ENCODE data around the gene ALX4. TPM values are rescaled to one million over a fixed set of nuclear protein-coding genes. Genes with fewer than 3 reads are reported as not detected.
A peak's percentile ranks its signal among the peaks of the same experiment; 100 is the strongest.

ALX4 gene
- total and polyA plus RNA-seq, 9 of the 15 experiments (the other 6 are each of a cell fraction or from before 2014, with no cell fraction given): 0.07 to 1.2 (median 0.33) TPM

DNA sequence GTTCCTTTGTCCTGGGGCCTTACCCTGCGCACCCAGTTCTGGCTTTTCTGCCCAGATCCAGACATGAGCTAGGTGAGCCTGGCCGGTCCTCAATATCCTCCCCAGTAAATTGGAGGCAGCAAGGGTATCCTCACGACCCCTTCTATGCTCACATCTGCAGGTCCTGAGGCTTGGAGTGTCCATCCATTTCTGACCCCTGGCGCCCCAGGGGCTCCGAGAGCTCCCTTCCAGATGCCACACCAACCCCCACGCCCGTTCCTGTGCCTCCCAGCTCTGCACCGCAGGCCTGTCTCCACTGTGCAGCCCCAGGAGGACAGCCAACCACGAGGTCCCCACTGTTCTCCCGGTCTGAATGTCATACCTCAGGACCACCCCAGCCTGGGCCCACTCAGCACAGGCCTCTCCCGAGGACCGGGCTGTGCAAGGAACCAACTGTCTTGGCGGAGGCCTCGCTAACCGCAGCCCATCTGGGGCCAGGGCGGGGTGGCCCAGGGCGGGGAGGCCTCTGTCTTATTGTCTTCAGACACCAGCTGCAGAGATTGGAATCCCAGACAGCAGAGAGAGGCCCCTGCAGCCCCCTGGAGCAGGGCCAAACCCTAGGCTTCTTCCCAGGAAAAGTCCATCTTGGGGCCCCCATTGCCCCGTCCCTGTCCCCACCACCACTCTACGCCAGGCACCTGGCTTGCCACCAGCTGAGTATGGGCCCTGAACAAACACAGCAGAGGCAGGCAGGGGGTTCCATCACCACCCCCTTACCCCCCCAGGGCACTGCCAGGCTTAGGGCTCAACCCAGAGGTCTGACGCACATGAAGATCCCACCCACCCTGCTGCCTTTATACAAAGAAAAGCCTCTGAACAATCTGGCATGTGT lies 39.3 kb downstream of the ALX4 start (continued):
- TF ChIP-seq, protein P1, sequence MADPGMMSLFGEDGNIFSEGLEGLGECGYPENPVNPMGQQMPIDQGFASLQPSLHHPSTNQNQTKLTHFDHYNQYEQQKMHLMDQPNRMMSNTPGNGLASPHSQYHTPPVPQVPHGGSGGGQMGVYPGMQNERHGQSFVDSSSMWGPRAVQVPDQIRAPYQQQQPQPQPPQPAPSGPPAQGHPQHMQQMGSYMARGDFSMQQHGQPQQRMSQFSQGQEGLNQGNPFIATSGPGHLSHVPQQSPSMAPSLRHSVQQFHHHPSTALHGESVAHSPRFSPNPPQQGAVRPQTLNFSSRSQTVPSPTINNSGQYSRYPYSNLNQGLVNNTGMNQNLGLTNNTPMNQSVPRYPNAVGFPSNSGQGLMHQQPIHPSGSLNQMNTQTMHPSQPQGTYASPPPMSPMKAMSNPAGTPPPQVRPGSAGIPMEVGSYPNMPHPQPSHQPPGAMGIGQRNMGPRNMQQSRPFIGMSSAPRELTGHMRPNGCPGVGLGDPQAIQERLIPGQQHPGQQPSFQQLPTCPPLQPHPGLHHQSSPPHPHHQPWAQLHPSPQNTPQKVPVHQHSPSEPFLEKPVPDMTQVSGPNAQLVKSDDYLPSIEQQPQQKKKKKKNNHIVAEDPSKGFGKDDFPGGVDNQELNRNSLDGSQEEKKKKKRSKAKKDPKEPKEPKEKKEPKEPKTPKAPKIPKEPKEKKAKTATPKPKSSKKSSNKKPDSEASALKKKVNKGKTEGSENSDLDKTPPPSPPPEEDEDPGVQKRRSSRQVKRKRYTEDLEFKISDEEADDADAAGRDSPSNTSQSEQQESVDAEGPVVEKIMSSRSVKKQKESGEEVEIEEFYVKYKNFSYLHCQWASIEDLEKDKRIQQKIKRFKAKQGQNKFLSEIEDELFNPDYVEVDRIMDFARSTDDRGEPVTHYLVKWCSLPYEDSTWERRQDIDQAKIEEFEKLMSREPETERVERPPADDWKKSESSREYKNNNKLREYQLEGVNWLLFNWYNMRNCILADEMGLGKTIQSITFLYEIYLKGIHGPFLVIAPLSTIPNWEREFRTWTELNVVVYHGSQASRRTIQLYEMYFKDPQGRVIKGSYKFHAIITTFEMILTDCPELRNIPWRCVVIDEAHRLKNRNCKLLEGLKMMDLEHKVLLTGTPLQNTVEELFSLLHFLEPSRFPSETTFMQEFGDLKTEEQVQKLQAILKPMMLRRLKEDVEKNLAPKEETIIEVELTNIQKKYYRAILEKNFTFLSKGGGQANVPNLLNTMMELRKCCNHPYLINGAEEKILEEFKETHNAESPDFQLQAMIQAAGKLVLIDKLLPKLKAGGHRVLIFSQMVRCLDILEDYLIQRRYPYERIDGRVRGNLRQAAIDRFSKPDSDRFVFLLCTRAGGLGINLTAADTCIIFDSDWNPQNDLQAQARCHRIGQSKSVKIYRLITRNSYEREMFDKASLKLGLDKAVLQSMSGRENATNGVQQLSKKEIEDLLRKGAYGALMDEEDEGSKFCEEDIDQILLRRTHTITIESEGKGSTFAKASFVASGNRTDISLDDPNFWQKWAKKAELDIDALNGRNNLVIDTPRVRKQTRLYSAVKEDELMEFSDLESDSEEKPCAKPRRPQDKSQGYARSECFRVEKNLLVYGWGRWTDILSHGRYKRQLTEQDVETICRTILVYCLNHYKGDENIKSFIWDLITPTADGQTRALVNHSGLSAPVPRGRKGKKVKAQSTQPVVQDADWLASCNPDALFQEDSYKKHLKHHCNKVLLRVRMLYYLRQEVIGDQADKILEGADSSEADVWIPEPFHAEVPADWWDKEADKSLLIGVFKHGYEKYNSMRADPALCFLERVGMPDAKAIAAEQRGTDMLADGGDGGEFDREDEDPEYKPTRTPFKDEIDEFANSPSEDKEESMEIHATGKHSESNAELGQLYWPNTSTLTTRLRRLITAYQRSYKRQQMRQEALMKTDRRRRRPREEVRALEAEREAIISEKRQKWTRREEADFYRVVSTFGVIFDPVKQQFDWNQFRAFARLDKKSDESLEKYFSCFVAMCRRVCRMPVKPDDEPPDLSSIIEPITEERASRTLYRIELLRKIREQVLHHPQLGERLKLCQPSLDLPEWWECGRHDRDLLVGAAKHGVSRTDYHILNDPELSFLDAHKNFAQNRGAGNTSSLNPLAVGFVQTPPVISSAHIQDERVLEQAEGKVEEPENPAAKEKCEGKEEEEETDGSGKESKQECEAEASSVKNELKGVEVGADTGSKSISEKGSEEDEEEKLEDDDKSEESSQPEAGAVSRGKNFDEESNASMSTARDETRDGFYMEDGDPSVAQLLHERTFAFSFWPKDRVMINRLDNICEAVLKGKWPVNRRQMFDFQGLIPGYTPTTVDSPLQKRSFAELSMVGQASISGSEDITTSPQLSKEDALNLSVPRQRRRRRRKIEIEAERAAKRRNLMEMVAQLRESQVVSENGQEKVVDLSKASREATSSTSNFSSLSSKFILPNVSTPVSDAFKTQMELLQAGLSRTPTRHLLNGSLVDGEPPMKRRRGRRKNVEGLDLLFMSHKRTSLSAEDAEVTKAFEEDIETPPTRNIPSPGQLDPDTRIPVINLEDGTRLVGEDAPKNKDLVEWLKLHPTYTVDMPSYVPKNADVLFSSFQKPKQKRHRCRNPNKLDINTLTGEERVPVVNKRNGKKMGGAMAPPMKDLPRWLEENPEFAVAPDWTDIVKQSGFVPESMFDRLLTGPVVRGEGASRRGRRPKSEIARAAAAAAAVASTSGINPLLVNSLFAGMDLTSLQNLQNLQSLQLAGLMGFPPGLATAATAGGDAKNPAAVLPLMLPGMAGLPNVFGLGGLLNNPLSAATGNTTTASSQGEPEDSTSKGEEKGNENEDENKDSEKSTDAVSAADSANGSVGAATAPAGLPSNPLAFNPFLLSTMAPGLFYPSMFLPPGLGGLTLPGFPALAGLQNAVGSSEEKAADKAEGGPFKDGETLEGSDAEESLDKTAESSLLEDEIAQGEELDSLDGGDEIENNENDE (IDR thresholded peaks at IDR 0.05; ENCODE audit: low read depth, low read length): no peak
- TF ChIP-seq CBX1 (IDR thresholded peaks at IDR 0.05; ENCODE audit: low read depth) (no peak), LEF1 (IDR thresholded peaks at IDR 0.05) (no peak), SMAD1 (IDR thresholded peaks at IDR 0.05; ENCODE audit: low read depth, low read length, partially characterized antibody) (no peak), TEAD4 (IDR thresholded peaks at IDR 0.05; ENCODE audit: low read length) (peak; percentile 44), TEAD4 (CRISPR knock-in tag; IDR thresholded peaks at IDR 0.05; ENCODE audit: borderline replicate concordance) (no peak), NBN (IDR thresholded peaks at IDR 0.05; ENCODE audit: low read depth) (no peak), SAFB2 (IDR thresholded peaks at IDR 0.05; ENCODE audit: borderline replicate concordance, low read depth, low read length, severe bottlenecking) (no peak), MEF2D (tag; conservative IDR thresholded peaks at IDR 0.05; ENCODE audit: low read depth) (no peak)
- TF ChIP-seq, protein P2, sequence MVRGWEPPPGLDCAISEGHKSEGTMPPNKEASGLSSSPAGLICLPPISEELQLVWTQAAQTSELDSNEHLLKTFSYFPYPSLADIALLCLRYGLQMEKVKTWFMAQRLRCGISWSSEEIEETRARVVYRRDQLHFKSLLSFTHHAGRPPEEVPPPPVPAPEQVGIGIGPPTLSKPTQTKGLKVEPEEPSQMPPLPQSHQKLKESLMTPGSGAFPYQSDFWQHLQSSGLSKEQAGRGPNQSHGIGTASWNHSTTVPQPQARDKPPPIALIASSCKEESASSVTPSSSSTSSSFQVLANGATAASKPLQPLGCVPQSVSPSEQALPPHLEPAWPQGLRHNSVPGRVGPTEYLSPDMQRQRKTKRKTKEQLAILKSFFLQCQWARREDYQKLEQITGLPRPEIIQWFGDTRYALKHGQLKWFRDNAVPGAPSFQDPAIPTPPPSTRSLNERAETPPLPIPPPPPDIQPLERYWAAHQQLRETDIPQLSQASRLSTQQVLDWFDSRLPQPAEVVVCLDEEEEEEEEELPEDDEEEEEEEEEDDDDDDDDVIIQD (CRISPR knock-in tag; IDR thresholded peaks at IDR 0.05): no peak
- TF ChIP-seq, protein P3, sequence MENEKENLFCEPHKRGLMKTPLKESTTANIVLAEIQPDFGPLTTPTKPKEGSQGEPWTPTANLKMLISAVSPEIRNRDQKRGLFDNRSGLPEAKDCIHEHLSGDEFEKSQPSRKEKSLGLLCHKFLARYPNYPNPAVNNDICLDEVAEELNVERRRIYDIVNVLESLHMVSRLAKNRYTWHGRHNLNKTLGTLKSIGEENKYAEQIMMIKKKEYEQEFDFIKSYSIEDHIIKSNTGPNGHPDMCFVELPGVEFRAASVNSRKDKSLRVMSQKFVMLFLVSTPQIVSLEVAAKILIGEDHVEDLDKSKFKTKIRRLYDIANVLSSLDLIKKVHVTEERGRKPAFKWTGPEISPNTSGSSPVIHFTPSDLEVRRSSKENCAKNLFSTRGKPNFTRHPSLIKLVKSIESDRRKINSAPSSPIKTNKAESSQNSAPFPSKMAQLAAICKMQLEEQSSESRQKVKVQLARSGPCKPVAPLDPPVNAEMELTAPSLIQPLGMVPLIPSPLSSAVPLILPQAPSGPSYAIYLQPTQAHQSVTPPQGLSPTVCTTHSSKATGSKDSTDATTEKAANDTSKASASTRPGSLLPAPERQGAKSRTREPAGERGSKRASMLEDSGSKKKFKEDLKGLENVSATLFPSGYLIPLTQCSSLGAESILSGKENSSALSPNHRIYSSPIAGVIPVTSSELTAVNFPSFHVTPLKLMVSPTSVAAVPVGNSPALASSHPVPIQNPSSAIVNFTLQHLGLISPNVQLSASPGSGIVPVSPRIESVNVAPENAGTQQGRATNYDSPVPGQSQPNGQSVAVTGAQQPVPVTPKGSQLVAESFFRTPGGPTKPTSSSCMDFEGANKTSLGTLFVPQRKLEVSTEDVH (IDR thresholded peaks at IDR 0.05; ENCODE audit: low read depth, partially characterized antibody): no peak
